Activated naive CD8-positive, alpha-beta T cell treated with anti-CD3 and anti-CD28 coated beads, Interleukin-2, amount 10 ng/mL, durations not matched to agents 7 days and 5 days (primary cell): ENCODE results near the gene NPAT. TPM values are rescaled to one million over a fixed set of nuclear protein-coding genes. Genes with fewer than 3 reads are reported as not detected.

Source experiments
- ATAC-seq: fragments of 150-1000 bp; cut with Tn5 transposase; one replicate; pipeline ENCODE4 v1.10.0; 2021; ENCODE audit warnings: low read depth, moderate library complexity
- POLR2A ChIA-PET: fragments of 350-600 bp; sonication (Branson Sonifier 250); formaldehyde crosslinking; loops from one replicate; lab custom pipeline; 2021; ENCODE audit warnings: antibody characterized with exemption; lab: Charles Lee
- DNase-seq: peaks from one replicate; pipeline ENCODE4 v3.0.0; 2021
- H3K27ac Mint-ChIP-seq: one replicate; pipeline ENCODE4 v1.8.0; 2022; ENCODE audit warnings: mild to moderate bottlenecking, mixed read lengths
- H3K27me3 Mint-ChIP-seq: one replicate; pipeline ENCODE4 v1.8.0; 2022; ENCODE audit warnings: mild to moderate bottlenecking, moderate library complexity, mixed read lengths
- H3K36me3 Mint-ChIP-seq: one replicate; pipeline ENCODE4 v1.8.0; 2021; ENCODE audit warnings: mild to moderate bottlenecking, mixed read lengths
- H3K4me1 Mint-ChIP-seq: one replicate; pipeline ENCODE4 v1.8.0; 2021; ENCODE audit warnings: mixed read lengths
- H3K4me3 Mint-ChIP-seq: one replicate; pipeline ENCODE4 v1.8.0; 2022; ENCODE audit warnings: mild to moderate bottlenecking, moderate library complexity, mixed read lengths
- H3K9me3 Mint-ChIP-seq: one replicate; pipeline ENCODE4 v1.8.0; 2021; ENCODE audit warnings: mixed read lengths
- total RNA-seq, 2 experiments: library from RNA; stranded (reverse); gene quantifications; one replicate each; pipeline ENCODE4 v1.2.3, GENCODE V29; 2021

NPAT gene
- total RNA-seq, 2 experiments from 2014 or later, result 57.6 to 58.0 TPM

- Mint-ChIP-seq H3K27ac (no peak overlapping the region), H3K9me3 (peaks cover 6% of the 10 kb centered on the region), H3K4me3 (no peak overlapping the region), H3K4me1 (peaks cover 41% of the 10 kb centered on the region), H3K27me3 (no peaks in the 10 kb centered on the region), H3K36me3 (peaks cover 74% of the 10 kb centered on the region)
- POLR2A ChIA-PET, result interaction anchor here (1.5 kb wide), 1 partner anchor 23 kb away, joined by 3 read pairs; no protein-coding TSS in a partner anchor
- DNase-seq (no peak), ATAC-seq (no peak)
These were observed 8.7 kb downstream of the NPAT start for GRCh38 chr11:108213784-108214183.

DNA sequence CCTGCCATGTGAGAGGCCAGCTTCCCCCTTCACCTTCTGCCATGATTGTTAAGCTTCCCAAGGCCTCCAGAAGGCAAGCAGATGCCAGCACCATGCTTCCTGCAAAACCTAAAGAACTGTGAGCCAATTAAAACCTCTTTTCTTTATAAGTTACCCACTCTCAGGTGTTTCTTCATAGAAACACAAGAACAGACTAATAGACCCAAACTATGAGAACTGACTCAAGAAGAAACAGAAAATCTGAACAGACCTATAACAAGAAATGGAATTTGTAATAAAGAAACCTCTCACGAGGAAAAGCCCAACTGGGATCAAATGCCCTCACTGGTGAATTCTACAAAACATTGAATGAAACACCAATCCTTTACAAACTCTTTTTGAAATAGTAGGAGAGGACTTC, 12.0 kb downstream of the NPAT start:
- Mint-ChIP-seq H3K9me3 (peaks cover 14% of the 10 kb centered on the region), H3K27me3 (no peaks in the 10 kb centered on the region), H3K4me1 (peaks cover 21% of the 10 kb centered on the region), H3K4me3 (no peak overlapping the region), H3K27ac (peak overlapping the region; percentile 8), H3K36me3 (peaks cover 91% of the 10 kb centered on the region)
- POLR2A ChIA-PET, result no interaction called here
- DNase-seq (no peak), ATAC-seq (no peak)

DNA sequence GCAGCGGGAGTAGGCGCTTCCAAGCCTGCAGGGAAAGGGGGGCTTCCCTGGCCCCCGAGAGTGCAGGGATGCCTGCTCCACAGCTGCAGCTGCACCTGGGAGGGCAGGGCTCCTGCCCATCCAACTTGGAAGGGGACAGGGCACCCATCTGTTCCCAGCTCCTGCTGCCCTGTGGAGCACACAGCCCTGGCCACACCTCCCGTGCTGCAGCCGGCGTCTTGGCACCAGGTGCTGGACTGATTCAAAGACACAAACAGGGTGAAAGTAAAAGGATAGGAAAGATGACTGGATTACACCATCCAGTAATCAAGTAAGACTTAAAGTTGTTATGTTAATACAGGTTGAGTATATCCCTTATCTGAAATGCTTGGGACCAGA, 14.8 kb downstream of the NPAT start:
- peaks cover 15% of the 10 kb centered on the region for H3K4me1 Mint-ChIP-seq
- no peak for ATAC-seq
- POLR2A ChIA-PET, result no interaction called here

DNA sequence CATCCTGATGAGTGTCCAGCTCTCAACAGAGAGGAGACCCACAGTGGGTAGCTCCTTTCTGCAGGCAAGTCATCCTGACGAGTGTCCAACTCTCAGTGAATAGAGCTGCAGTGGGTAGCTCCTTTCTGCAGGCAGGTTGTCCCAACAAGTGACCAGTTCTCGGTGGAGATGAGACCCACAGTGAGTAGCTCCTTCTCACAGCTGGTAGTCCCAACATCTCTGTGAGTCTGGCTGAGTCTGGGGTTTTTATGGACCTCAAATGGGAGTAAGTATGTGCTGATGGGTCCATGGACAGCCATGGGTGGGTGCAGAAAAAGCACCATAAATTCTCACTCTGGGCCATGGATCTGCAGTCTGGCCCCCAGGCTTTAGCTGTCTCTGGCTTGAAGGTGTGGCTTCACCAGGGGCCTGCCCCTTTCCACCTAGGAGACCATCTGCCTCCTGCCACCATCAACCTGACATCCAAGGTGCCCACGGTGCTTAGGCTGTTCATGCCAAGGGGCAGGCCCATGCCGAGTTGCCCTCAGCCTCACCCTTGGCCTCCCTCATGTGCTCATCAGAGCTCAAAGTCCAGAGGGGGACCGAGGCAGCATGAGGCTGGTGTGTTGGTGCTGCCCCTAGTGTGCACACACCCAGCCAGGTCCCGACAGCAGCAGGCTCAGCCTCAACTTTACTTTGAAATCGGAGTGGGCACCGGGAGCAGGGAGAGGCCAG, 15.3 kb downstream of the NPAT start:
- H3K9me3 Mint-ChIP-seq, result peaks cover 21% of the 10 kb centered on the region
- H3K4me3 Mint-ChIP-seq, result no peak overlapping the region
- peaks cover 17% of the 10 kb centered on the region for H3K4me1 Mint-ChIP-seq
- no peak for DNase-seq
- H3K27me3 Mint-ChIP-seq, result no peaks in the 10 kb centered on the region
- POLR2A ChIA-PET, result interaction anchor here (0.9 kb wide), 1 partner anchor 34 kb away, joined by 3 read pairs; no protein-coding TSS in a partner anchor
- H3K36me3 Mint-ChIP-seq, result peaks cover 94% of the 10 kb centered on the region
- no peak for ATAC-seq
- H3K27ac Mint-ChIP-seq, result no peak overlapping the region

More for the DNA sequence above, 14.8 kb downstream of the NPAT start:
- Mint-ChIP-seq H3K9me3 (peaks cover 21% of the 10 kb centered on the region), H3K4me3 (no peak overlapping the region), H3K27me3 (no peaks in the 10 kb centered on the region), H3K36me3 (peaks cover 97% of the 10 kb centered on the region), H3K27ac (no peak overlapping the region)
- no peak for DNase-seq

- DNase-seq, result no peak
- H3K9me3 Mint-ChIP-seq, result peaks cover 21% of the 10 kb centered on the region
- ATAC-seq, result no peak
- peaks cover 18% of the 10 kb centered on the region for H3K4me1 Mint-ChIP-seq
- H3K27ac Mint-ChIP-seq, result no peak overlapping the region
- H3K27me3 Mint-ChIP-seq, result no peaks in the 10 kb centered on the region
- peaks cover 85% of the 10 kb centered on the region for H3K36me3 Mint-ChIP-seq
- no peak overlapping the region for H3K4me3 Mint-ChIP-seq
- POLR2A ChIA-PET, result no interaction called here
These were observed 16.3 kb downstream of the NPAT start for GRCh38 chr11:108206171-108206570.

DNA sequence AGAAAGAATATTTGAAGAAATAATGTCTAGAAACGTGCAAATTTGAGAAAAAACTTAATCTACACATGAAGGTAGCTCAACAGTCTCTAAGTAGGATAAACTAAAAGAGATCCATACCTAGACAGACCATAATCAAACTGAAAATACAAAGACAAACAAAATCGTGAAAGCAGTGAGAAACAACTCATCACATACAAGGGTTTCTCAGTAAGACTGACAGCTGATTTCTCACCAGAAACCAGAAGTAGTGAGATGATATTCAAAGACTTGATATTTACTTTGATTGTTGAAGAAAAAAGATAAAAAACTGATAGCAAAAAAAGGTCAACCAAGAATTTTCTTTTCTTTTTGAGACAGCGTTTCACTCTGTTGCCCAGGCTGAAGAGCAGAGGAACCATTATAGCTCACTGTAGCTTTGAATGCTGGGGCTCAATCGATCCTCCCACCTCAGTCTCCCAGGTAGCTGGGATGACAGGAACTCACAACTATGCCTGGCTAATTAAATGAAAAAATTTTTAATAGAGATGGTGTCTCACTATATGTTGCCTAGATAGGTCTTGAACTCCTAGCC, 17.4 kb downstream of the NPAT start:
- Mint-ChIP-seq H3K4me1 (peaks cover 20% of the 10 kb centered on the region), H3K9me3 (peaks cover 15% of the 10 kb centered on the region), H3K36me3 (peaks cover 78% of the 10 kb centered on the region), H3K4me3 (no peak overlapping the region), H3K27ac (no peak overlapping the region), H3K27me3 (no peaks in the 10 kb centered on the region)
- no peak for ATAC-seq
- DNase-seq, result no peak
- POLR2A ChIA-PET, result no interaction called here

DNA sequence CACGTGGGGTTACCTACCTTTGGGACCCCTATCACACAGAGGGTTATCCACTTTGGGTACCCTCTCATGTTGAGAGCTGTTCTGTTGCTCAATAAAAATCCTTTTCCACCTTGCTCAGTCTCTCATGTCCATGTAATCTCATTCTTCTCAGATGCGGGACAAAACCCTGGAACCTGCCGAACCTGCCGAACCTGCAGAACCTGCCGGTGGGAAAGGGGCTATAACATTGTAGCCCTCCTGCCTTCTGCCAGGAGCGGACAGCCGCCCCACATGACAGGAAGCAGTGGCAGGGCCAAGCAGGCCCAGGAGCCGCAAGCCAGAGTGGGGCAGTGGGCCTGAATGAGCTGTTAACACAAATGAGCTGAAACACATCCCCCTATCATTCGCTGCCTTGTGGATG, 18.1 kb downstream of the NPAT start:
- H3K27ac Mint-ChIP-seq, result no peak overlapping the region
- POLR2A ChIA-PET, result no interaction called here
- H3K4me1 Mint-ChIP-seq, result peaks cover 24% of the 10 kb centered on the region
- ATAC-seq (no peak), DNase-seq (no peak)
- H3K9me3 Mint-ChIP-seq, result peaks cover 15% of the 10 kb centered on the region
- H3K27me3 Mint-ChIP-seq, result no peaks in the 10 kb centered on the region
- no peak overlapping the region for H3K4me3 Mint-ChIP-seq
- peaks cover 78% of the 10 kb centered on the region for H3K36me3 Mint-ChIP-seq

DNA sequence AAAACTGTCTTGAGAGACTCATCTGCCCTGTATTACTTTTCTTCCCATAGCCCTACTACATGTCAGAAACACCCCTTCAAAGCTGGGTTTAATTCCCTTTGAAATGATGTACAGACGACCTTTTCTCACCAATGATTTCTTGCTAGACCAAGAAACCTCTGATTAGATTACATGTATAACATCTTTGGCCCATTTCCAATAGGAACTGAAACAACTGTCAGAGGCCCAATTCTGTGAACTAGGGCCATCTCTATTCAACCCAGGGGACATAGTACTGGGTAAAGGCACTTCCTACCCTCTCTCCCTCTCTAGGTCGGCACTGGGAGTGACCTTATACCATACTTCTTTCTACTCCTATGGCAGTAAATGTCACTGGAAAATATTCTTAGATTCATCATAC, 19.4 kb downstream of the NPAT start:
- POLR2A ChIA-PET, result no interaction called here
- Mint-ChIP-seq H3K9me3 (peaks cover 12% of the 10 kb centered on the region), H3K27ac (no peak overlapping the region), H3K36me3 (peaks cover 73% of the 10 kb centered on the region), H3K27me3 (no peaks in the 10 kb centered on the region), H3K4me1 (peaks cover 29% of the 10 kb centered on the region), H3K4me3 (no peak overlapping the region)
- ATAC-seq (no peak), DNase-seq (no peak)

DNA sequence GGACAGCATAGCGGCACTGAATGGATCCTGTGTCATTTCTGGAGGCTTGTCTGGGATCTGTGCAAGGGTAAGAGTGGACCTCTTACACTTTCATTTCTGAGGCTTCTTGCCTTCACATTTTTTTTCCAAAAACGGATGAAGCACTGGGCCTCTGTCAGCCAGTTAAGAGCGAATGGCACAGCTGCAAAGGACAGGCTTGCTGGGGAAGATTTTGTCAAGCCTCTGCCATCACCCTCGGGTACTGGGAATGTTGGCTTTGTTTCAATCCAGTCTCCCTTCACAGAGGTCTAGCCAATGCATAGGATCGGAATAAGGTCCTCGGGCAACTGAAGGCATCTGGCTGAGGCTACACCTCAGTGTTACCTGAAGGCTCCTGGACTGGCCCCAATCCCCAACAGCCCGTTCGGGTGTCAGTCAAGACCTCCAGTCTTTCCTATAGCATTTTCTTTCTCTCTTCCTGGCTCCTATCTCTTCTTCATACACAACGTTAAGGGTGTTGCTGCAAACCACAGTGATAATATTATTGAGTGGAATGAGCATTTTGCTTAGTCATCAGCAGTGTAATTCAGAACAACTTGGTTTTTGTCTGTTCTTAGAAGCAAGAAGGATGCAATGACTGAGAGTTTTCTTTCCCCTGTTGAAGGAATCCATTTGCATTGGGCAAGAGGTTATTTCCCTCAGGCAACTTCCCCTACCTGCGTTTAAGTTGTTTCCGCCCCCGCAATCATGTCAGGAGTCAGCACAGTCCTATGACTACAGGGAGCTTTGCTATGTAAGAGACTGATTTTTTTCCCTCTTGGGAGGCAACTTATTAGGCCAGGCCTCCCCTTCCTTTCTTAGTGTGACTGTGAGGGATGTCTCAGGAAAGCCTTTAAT, 22.8 kb downstream of the NPAT start:
- DNase-seq, result no peak
- ATAC-seq, result peak; percentile 53
- peaks cover 5% of the 10 kb centered on the region for H3K9me3 Mint-ChIP-seq
- H3K36me3 Mint-ChIP-seq, result peaks cover 63% of the 10 kb centered on the region
- no peak overlapping the region for H3K4me3 Mint-ChIP-seq
- H3K27ac Mint-ChIP-seq, result peak overlapping the region; percentile 15
- POLR2A ChIA-PET, result no interaction called here
- H3K4me1 Mint-ChIP-seq, result peaks cover 33% of the 10 kb centered on the region
- H3K27me3 Mint-ChIP-seq, result no peaks in the 10 kb centered on the region

DNA sequence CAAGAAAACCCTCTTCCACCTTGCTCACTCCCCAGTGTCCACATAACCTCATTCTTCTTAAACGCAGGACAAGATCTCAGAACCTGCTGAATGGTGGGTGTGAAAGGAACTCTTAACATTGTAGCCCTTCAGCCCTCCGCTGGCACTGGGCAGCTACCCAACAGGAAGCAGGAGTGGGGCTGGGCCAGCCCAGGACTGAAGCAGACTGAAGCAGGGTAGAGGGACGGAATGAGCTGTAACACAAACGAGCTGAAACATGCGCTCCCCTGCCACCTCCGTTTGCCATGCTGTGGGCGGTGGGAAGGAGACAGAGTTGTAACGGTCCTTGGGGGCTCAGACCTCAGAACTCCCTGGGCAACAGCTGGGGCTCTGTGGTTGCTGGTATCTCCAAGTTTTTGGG, 23.6 kb downstream of the NPAT start:
- ATAC-seq (no peak), DNase-seq (no peak)
- Mint-ChIP-seq H3K27me3 (no peaks in the 10 kb centered on the region), H3K4me3 (no peak overlapping the region), H3K4me1 (peaks cover 31% of the 10 kb centered on the region), H3K36me3 (peaks cover 57% of the 10 kb centered on the region), H3K27ac (peak overlapping the region; percentile 30), H3K9me3 (peaks cover 2% of the 10 kb centered on the region)
- POLR2A ChIA-PET, result no interaction called here

- Mint-ChIP-seq H3K4me1 (peaks cover 29% of the 10 kb centered on the region), H3K36me3 (peaks cover 44% of the 10 kb centered on the region), H3K9me3 (no peaks in the 10 kb centered on the region), H3K4me3 (no peak overlapping the region), H3K27me3 (no peaks in the 10 kb centered on the region), H3K27ac (no peak overlapping the region)
- POLR2A ChIA-PET, result no interaction called here
- ATAC-seq (no peak), DNase-seq (no peak)
These were observed 25.1 kb downstream of the NPAT start for GRCh38 chr11:108197351-108197750.

GRCh38 chr11:108196901-108197300, 25.5 kb downstream of the NPAT start:
- peaks cover 44% of the 10 kb centered on the region for H3K36me3 Mint-ChIP-seq
- POLR2A ChIA-PET, result no interaction called here
- no peak for ATAC-seq

DNA sequence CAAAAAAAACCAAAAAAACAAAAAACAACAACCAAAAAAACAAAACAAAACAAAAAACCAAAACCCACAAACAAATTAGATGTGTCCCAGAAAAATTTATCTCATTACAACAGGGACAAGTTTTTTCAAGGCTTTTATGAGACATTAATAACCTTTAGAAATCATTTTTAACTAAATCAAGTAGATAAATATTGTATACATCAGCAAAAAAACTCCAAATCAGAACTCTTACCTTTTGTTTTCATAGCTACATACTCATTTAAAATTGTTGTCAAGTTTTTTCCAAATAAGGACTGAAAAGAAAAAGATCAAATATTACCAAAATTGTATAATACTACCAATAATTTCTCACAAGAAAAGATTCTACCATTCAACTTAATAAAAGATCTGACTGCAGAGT, 28.7 kb downstream of the NPAT start:
- no peak for DNase-seq
- Mint-ChIP-seq H3K9me3 (no peaks in the 10 kb centered on the region), H3K36me3 (peaks cover 39% of the 10 kb centered on the region), H3K4me3 (no peak overlapping the region), H3K27ac (no peak overlapping the region), H3K27me3 (no peaks in the 10 kb centered on the region), H3K4me1 (peaks cover 12% of the 10 kb centered on the region)
- ATAC-seq, result no peak
- POLR2A ChIA-PET, result interaction anchor here (0.6 kb wide), 1 partner anchor 44 kb away, joined by 3 read pairs; no protein-coding TSS in a partner anchor

More at GRCh38 chr11:108196901-108197300, 25.5 kb downstream of the NPAT start:
- H3K27ac Mint-ChIP-seq, result no peak overlapping the region
- no peaks in the 10 kb centered on the region for H3K9me3 Mint-ChIP-seq
- no peak for DNase-seq
- H3K4me1 Mint-ChIP-seq, result peaks cover 27% of the 10 kb centered on the region
- H3K27me3 Mint-ChIP-seq, result no peaks in the 10 kb centered on the region
- H3K4me3 Mint-ChIP-seq, result no peak overlapping the region
